ENCODE data around the gene UGT8. TPM values are rescaled to one million over a fixed set of nuclear protein-coding genes. Genes with fewer than 3 reads are reported as not detected.
"Not testable (repeated sequence)": the region's sequence is repeated elsewhere in the genome, so short reads cannot be mapped to it uniquely, and the experiment has no call there.

The UGT8 gene
- total RNA-seq, 1 donor from 2014 or later = 0.13 TPM

DNA sequence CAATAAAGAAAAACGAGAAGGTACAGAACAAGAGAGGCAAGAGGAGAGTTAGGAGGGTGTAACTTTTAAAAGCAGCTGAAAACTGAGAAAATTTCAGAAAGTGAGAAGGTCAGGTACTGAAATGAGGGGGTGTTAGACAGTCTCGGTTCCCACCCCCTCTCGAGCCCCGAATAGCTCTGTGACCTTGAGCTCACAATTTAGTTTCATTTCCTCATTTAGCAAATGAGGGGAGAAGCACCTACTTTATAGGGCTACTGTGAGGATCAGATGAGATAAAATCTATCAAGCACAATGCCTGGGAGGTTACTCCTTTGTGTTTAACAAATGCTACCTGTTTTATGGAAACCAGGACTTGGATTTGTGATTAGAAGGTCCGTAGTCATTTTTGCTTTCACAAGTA is 4.9 kb downstream of the UGT8 start:
- no peak for DNase-seq (ENCODE audit: low spot score)

DNA sequence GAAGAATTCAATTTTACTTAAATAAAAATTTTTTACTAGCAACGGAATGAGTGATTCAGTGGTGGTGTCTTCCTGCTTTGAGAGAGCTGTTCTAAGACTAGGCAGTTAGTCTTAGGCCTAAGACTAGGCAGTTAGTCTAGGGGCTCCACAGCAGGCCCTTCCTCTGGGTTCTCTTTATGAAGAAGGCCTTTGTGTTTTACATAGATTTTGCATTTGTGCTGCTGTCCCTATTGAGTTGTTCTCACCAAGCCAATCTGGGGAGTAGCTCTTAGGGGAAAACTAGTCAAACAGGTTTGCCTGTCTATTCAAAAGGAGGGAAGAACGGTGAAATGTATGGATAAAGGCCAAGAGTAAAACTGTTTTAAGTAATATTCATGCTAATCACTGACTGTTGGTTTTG is 7.6 kb downstream of the UGT8 start:
- DNase-seq (ENCODE audit: low spot score) = no peak

DNA sequence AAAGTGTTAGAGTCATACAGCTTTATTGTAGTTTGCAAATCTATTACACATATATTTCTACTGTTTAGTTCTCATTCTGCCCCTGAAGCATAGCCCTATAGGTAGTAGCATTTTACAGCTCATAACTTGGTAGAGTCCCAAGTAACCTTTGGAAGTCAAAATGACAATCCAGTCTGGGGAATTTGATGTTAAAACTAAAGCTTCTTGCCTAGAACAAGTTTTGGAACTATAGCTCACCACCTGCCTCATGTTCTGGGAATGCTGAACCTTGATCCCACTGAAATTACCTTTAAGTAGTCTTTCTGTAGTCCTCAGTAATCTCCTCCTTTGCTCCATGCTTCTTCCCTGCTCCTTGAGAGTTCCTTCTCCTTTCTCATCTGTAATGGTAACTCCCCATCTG is 8.4 kb downstream of the UGT8 start:
- DNase-seq (ENCODE audit: low spot score) = no peak

DNA sequence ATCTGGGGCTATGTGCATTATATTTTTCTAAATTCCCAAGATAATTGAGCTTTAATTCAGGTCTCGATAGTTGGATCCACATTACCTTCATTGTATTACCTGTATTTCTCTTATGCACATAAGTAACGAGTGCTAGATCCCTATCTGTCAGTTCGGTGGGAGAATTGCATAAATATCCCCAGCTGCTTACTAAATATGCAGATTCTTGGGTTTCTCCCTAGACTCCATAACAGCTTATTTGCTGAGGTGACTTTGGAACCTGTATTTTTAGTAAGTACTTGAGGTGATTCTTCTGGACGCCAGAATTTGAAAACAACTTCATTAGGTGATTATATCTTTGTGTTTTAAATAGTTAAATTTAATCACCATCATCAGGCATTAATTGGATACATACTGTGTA is 15.0 kb downstream of the UGT8 start:
- no peak for DNase-seq (ENCODE audit: low spot score)

DNA sequence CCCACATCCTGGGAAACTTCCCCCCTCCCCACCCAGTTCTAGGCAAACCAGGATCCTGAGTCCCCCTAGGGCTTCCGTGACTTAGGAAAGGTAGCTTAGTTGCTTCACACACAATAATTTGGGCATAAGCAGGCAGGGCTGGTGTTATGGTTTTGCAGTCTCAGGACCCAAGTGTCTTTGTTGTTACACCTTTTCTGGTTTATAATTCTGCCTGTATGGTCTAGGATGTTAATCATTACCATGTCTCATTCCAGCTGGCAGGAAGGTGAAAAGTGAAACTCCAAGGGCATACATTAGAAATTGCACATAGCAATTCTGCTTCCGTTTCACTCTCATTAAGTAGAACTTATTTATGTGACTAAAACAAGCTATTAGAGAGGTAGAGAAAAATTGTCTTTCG is 16.8 kb downstream of the UGT8 start:
- no peak for DNase-seq (ENCODE audit: low spot score)

DNA sequence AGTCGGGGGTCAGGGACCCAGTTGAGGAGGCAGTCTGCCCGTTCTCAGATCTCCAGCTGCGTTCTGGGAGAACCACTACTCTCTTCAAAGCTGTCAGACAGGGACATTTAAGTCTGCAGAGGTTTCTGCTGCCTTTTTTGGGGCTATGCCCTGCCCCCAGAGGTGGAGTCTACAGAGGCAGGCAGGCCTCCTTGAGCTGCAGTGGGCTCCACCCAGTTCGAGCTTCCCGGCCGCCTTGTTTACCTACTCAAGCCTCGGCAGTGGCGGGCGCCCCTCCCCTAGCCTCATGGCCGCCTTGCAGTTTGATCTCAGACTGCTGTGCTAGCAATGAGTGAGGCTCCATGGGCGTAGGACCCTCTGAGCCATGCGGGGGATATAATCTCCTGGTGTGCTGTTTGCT is 17.4 kb downstream of the UGT8 start:
- DNase-seq (ENCODE audit: low spot score) = not testable (repeated sequence)

DNA sequence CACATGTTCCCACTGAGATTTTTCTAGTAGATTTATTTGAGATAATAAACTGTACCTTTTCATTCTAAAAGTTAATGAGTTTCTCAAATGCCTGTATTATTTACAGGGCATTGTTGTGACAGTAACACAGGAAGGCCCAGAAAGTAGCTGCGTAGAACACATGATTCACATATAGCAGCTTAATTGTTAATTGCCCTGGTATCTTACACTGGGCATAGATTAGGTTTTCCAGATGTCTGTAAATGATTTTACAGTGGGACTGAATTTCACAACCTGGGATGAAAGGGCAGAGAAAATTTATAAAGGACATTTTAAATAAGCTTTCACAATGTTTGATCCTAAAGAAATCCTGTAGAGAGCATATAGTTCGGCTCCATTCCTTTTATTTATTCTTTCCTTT is 27.6 kb downstream of the UGT8 start:
- no peak for DNase-seq (ENCODE audit: low spot score)

DNA sequence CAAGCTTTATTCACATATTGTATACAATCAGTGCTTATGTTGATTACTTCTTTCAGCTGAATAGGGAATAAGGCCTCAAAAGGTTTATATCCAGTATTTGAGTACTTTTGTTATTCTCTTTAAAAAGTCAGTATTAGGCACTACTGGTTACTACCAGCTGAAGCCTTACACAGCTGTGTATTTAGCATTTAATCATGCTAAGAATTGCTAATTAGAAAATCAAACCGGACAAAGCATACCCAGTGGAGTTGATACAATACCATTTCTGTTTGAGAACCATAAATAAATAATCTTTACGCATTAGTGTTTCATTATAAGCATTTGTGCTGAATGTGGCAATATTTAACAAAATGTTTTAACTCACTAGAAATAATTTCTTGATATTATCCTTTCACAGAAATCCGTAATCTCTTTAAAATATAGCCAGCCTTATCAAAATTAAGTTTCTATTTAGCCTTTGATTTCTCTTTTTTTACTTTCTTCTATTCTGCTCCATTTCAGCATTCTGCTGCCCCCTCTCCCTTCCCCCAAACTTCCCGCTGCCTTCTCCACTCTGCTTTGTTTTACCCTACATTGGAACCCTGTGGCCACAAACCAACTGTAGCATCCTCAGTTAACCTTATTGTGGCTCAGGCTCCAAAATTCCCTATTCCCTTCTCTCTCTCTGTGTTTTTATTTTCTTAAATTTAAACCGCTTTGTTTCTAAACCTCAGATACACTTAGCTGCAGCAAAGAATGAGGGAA is 37.8 kb downstream of the UGT8 start:
- no peak for DNase-seq (ENCODE audit: low spot score)

DNA sequence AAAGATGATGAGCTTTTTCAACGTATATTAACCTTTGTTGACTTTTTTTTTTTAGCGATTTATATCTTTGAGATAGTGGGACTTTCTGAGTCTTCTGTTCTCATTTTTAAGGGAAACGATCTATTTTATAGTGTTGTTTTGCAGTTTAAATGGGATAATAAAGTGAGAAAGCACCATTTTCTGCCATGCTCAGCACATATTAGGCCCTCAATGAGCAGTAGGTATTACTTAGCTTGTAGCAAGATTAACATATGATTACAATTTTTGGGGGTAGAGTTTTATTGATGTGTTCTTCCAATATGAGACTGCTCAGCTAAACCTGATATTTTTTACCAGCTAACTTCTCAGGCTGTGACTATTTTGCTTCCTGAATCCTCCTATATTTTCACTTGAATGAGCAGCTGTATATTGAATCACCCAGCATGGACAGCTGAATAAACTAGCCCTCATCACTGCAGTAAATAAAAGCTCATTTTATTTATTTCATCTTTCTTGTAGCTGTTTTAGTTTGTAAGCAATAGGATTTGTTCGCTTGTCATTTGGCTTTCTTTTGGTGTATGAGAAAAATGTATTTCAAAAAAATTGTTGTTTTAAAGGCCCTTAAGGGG is 43.7 kb downstream of the UGT8 start:
- DNase-seq (ENCODE audit: low spot score) = no peak

DNA sequence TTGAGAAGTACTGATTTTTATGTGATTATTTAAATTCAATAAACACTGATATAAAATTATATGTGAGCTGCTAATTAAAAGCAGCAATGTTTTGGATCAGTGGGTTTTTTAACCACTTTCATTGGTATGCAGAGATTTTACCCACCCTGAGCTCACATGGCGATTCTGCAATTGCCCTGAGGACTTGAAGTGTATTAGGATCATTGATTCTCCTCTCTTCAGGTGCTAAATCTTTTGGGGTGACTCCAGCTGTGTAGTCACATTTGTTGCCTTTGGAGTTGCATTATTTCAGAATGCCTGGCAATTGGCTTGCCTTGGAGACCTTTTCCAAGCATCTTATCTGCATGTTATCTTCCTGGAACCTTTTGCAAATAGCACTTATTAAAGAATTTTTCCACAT is 51.3 kb downstream of the UGT8 start:
- DNase-seq (ENCODE audit: low spot score) = no peak

DNA sequence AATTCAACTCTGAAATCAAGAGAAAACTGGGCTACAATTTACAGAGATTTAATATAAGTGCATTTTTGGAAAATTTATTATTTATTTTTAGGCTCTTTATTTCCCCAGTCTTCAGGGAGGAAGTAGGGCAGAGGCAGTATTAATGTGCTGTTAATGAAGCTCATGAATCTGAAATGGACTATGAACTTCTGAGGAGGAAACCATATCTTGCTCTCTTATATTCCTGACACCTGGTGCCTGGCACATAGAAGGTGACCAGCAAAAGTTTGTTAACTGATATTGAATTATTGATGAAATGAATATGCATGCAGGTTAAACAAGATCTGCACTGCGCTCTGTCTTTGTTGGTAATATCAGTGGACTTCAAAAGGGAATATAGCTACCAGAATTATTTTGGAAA is 55.1 kb downstream of the UGT8 start:
- DNase-seq (ENCODE audit: low spot score) = no peak

DNA sequence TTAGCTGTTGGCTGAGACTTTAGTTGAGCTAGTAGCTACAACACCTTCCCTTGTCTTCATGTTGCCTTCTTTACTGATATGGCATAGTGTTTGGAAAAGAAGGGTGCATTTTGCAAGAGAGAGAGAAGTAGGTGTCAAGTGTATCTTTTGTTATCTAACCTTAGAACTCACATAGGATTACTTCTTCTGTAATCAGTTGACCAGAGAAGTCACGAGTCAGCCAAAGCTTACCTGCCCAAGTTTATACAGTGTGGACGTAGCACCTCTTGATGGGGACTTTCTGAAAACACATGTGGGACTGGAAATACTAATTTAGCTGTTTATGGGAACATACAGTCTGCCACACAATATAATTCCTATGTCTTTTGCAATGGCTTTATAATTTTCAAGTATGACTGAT is 56.0 kb downstream of the UGT8 start:
- DNase-seq (ENCODE audit: low spot score) = no peak

DNA sequence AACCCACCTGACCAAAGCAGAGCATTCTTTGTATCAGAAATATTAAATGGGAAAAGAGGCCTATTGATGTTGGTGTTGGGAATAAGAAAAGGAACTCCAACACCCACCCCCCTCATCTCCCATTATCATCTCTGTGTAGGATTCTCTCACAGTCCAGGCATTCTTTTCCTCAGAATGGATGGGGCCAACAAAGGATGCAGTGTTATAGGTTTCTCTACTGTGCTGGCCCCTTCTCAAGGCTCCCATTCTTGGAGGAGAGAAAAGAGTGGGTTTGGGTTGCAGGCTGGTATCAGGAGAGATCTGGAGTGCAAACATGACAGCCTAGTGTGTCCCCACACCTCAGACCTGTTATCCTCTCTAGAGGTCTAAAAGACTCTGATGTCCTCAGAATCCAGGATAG is 59.6 kb downstream of the UGT8 start:
- DNase-seq (ENCODE audit: low spot score) = no peak

DNA sequence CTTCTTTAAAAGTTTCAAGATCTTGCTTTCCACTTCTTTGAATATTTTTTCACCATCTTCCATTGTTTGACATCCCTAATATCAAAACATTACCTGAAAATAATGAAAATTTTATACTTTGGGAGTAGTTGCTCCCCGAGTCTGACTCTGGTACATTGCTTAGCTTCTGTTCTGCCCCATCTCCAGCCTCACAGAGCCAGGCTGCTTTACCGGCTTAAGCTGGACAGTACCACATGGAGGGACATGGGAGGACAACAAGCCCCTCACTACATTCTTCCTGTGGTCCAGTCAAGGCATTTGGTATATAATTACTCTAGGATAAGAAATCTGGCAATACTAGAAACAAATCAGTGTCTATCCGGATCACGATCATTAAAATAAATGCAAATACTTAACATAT is 60.2 kb downstream of the UGT8 start:
- no peak for DNase-seq (ENCODE audit: low spot score)

DNA sequence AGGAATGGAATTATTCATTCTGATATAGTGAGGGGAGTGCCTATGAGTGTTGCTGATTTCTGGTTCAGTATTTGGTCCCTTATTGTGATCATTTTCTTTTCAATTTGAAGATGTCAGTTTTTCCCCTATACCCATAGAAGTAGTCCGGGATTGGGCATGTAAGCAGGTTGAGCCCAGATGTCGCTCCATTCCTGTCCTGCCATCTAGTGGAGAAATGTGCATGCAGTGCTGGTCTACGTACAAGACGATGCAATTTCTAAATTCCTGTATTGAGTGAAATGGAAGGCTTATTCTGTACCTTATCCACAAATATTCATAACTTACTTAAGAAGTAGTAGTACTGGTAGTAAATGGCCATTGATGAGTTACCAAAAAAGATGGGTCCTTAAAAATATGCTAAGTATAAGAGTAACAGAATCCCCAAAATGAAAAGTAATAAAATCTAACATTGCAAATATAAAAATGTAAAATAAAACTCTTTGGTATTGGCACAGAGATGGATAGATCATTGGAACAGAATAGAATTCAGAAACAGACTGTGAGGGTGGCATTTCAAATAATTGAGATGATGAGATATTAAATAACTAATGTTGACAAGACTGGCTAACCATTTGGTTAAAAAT is 60.9 kb downstream of the UGT8 start:
- no peak for DNase-seq (ENCODE audit: low spot score)

DNA sequence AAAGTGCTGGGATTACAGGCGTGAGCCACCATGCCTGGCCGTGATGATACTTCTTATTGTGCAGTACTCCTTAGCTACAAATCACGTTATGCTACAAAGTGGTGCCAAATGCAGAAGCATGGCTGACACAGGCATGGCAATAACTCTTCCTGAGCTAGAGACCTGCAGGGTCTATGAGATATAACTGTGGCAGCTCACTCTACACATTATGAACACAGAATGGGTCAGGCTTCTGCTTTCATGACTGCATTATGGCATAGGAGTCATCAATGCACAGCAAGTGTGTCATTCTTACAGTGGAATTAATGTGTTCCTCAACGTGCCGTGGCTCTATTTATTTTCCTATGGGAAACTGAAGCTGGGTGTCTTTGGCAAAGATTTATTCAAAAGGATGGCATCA is 64.5 kb downstream of the UGT8 start:
- DNase-seq (ENCODE audit: low spot score) = no peak

DNA sequence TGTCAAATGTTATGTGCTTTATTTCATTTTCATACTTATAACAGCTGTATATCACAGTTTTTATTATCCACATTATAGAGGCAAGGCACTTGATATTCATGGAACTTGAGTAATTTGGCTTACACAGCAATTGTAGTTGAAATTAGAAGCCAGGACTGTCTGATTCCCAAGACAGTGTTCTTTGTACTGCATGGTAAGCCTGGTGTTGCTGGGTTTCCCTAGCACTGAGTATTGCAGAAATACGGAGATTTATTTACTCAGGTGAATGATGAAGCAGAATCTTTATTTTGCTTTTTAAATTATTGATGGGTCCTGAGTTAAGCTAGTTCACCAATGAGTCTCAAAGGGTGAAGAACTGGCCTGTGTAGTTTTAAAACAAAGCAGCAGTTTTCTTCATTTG is 70.0 kb downstream of the UGT8 start:
- no peak for DNase-seq (ENCODE audit: low spot score)

DNA sequence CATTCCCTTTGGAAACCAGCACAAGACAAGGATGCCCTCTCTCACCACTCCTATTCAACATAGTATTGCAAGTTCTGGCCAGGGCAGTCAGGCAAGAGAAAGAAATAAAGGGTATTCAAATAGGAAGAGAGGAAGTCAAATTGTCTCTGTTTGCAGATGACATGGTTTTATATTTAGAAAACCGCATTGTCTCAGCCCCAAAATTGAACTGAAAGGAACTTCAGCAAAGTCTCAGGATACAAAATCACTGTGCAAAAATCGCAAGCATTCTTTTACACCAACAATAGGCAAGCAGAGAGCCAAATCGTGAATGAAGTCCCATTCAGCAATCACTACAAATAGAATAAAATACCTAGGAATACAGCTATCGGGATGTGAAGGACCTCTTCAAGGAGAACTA is 72.1 kb downstream of the UGT8 start:
- not testable (repeated sequence) for DNase-seq (ENCODE audit: low spot score)

DNA sequence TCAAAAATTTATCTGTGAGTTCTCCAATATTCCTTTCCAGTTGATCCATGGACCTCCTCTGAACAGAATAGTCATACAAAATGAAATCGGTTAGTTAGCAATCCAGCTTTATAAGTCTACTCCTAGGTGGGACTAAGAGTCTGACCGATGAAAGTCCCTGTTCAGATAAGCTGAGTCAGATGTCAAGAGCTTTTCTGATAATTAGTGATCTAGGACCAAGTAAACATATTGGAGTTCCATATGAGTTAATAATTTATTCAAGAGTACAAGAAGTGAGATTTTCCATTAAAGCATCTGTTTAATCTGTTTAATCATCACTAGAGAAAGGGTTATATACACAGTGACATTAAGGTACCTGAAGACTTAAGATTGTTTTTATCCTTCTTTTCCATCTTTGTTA is 74.7 kb downstream of the UGT8 start:
- no peak for DNase-seq (ENCODE audit: low spot score)

DNA sequence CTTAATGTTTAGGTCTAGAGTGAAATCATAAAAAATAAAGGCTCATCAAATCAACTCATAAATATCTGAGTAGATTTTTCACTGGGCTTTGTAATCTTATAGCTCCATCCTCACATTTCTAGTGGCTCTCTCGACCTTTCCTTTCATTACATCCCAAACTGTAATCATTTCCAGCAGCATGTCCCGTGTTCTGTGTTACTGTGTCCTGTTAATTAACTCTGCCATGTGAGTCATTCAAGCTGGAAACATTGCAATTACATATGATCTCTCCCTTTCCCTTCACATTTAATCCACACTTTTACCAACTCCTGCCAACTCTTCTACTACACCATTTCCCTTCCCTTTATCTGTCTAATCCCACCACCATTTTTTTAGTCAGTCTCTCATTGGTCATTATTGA is 75.5 kb downstream of the UGT8 start:
- no peak for DNase-seq (ENCODE audit: low spot score)

DNA sequence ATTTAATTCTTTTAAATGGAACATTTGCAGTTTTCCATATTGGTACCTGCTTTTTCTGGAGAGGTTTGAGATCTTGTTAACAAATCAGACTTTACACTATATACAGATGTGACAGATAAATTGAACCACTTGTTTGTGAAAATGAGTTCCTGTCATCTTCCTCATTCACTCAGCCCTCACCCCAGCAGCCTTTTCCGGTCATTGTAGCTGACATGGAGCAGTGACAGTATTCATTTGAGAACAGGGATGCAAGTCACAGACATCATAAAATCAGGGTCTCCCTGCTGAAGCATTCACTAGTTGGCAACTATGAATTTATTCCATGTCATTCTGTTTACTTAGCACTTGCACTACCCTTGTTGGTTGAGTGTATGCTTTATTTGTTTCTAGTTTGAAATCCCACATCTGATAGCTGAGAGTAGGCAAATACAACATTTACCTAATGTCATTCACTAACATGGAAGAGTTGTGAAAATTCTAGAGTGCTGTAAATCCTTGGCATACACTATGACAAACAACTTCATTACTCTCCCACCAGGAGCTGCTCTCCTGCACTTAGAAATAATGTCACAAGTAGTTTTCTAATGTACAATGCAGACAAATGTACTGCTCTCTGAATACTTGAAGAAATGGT is 78.9 kb downstream of the UGT8 start:
- no peak for DNase-seq (ENCODE audit: low spot score)

DNA sequence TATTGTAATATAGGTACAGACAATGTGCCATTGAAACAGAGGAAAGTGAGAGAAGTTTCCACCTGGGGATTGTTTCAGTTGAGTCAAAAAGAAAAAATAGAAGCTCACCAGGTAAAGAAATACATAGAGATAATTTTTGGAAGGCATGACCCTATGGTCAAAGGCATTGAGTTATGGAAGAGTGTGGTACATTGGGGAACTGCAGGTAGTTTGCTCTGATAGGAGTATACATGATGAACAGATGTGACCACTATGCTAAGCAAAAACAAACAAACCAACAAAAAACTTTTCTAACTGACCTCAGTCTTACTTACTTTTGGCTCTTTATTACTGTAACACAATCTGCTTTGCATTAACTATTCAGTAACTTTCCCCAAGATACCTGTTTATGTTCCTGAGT is 85.9 kb downstream of the UGT8 start:
- DNase-seq (ENCODE audit: low spot score) = no peak

DNA sequence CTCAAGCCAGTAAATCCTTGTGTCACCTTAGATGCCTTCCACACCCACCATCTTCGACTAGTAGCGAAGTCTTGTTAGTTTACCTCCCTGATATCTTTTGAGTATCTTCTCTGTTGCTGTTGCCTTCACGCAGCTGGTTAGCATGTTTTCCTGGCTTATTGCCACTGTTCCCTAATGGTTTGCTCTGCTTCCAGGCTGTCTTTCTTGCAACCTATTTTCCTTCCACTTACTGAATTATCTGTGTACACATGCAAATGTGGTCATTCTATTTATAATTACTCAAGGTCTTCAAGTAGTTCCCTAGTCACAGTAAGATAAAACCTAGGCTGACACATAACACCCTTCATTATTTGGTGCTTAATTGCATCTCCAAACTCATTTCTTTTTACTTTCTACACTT is 89.5 kb downstream of the UGT8 start:
- DNase-seq (ENCODE audit: low spot score) = no peak

Measured in mesenteric fat pad (tissue), 1 donor.